HepG2 (cell line): Measurements from ENCODE around the gene GOT2. TPM values are rescaled to one million over a fixed set of nuclear protein-coding genes. Genes with fewer than 3 reads are reported as not detected.

Experiments
- ATAC-seq: fragments of 200-7000 bp; cut with Tn5 transposase; 3 replicates; pipeline ENCODE4 v1.9.1; 2020; ENCODE audit warnings: mild to moderate bottlenecking, moderate library complexity
- BruUV-seq: library from RNA; stranded (reverse); fragments of 400-500 nt; replicated peaks from 2 replicates; lab custom pipeline; 2021; lab: Mats Ljungman, UMichigan
- CTCF ChIA-PET: fragments of 300-600 bp; formaldehyde crosslinking; extraction: SDS; loops from one replicate; lab custom pipeline; 2021; ENCODE audit warnings: low total read pairs, inconsistent platforms, low intra/inter-chr PET ratio; lab: Yijun Ruan, JAX
- POLR2A ChIA-PET: fragments of 350-600 bp; sonication (Branson Sonifier 250); formaldehyde crosslinking; loops from one replicate; lab custom pipeline; 2020; ENCODE audit warnings: antibody characterized with exemption, inconsistent platforms; lab: Yijun Ruan, JAX
- DNase-seq: peaks from one replicate; pipeline ENCODE4 v3.0.0-alpha.2; 2015; ENCODE audit warnings: low spot score
- FAIRE-seq: peaks from 3 replicates; lab custom pipeline; 2011; peaks lifted over from hg19 to GRCh38; lab: Jason Lieb, UNC
- H2AFZ ChIP-seq: one replicate; pipeline ENCODE4 v1.6.1; 2011; ENCODE audit warnings: low read length, inconsistent platforms
- H3K27ac ChIP-seq: fragments of 300-600 bp; 3 replicates; pipeline ENCODE4 v1.8.0; 2011; ENCODE audit warnings: mixed run types, mild to moderate bottlenecking, mixed read lengths, low read length, inconsistent platforms; ENCODE audit not compliant: insufficient read depth; ENCODE audit errors: extremely low read length
- H3K27me3 ChIP-seq, 2 experiments: fragments of 200-600 bp in 1 of 2; 2 replicates in 1 of 2; 3 replicates in 1 of 2; pipeline versions ENCODE4 v1.6.0 to v1.8.0; 2011; ENCODE audit warnings: low read length in 2 of 2, mild to moderate bottlenecking in 2 of 2, moderate library complexity in 2 of 2, inconsistent platforms in 1 of 2; ENCODE audit not compliant: insufficient read depth in 2 of 2, control insufficient read depth in 1 of 2
- H3K36me3 ChIP-seq, 2 experiments: fragments of 200-600 bp in 1 of 2; replicated peaks in 1 of 2; 2 replicates in 1 of 2; 3 replicates in 1 of 2; pipeline versions ENCODE4 v1.5.1 to v1.8.0; 2011; ENCODE audit warnings: low read length in 2 of 2, inconsistent platforms in 1 of 2; ENCODE audit not compliant: insufficient read depth in 2 of 2, control insufficient read depth in 1 of 2
- H3K4me1 ChIP-seq: 2 replicates; pipeline ENCODE4 v1.5.1; 2012; ENCODE audit warnings: low read length, inconsistent platforms; ENCODE audit not compliant: insufficient read depth
- H3K4me2 ChIP-seq: 2 replicates; pipeline ENCODE4 v1.6.0; 2011; ENCODE audit warnings: low read depth, low read length, inconsistent platforms
- H3K4me3 ChIP-seq, 3 experiments: fragments of 200-600 bp in 1 of 3; sonication (generic), shearing (Covaris generic) in 1 of 3; replicated peaks in 1 of 3; 2 replicates each; pipeline ENCODE4 v1.5.1; 2011 to 2016; ENCODE audit warnings: low read length in 3 of 3, inconsistent platforms in 2 of 3, low read depth in 2 of 3, mild to moderate bottlenecking in 2 of 3, control low read depth in 1 of 3, mixed read lengths in 1 of 3; ENCODE audit not compliant: insufficient read depth in 1 of 3
- H3K79me2 ChIP-seq: one replicate; pipeline ENCODE4 v1.6.1; 2011; ENCODE audit warnings: low read length, inconsistent platforms; ENCODE audit not compliant: insufficient read depth
- H3K9ac ChIP-seq: 2 replicates; pipeline ENCODE4 v1.6.0; 2011; ENCODE audit warnings: mild to moderate bottlenecking, low read depth, low read length, inconsistent platforms; ENCODE audit not compliant: insufficient read depth
- H3K9me3 ChIP-seq: 2 replicates; pipeline ENCODE4 v1.5.1; 2012; ENCODE audit warnings: mild to moderate bottlenecking, low read length
- H4K20me1 ChIP-seq: 2 replicates; pipeline ENCODE4 v1.6.0; 2011; ENCODE audit warnings: inconsistent platforms, mild to moderate bottlenecking, low read length, moderate library complexity; ENCODE audit not compliant: insufficient read depth
- ARID2 ChIP-seq: sonication (generic); formaldehyde crosslinking; IDR thresholded peaks from 2 replicates; pipeline ENCODE4 v1.8.1; 2022; ENCODE audit warnings: mild to moderate bottlenecking, missing genetic modification reagents, borderline replicate concordance
- CAMTA2 ChIP-seq: sonication (generic); formaldehyde crosslinking; IDR thresholded peaks from 2 replicates; pipeline ENCODE4 v1.4.0; 2020; ENCODE audit warnings: mild to moderate bottlenecking, missing genetic modification reagents, borderline replicate concordance
- CCDC6 ChIP-seq: sonication (generic); formaldehyde crosslinking; IDR thresholded peaks from 2 replicates; pipeline ENCODE4 v1.8.1; 2022; ENCODE audit warnings: mild to moderate bottlenecking, missing genetic modification reagents, moderate library complexity
- MZF1 ChIP-seq: sonication (generic); formaldehyde crosslinking; IDR thresholded peaks from 2 replicates; pipeline ENCODE4 v1.8.1; 2023; ENCODE audit warnings: mild to moderate bottlenecking, missing genetic modification reagents, borderline replicate concordance
- SIN3B ChIP-seq: fragments of 150-350 bp; IDR thresholded peaks from 2 replicates; pipeline ENCODE4 v1.6.1; 2014; ENCODE audit warnings: low read length
- STAG1 ChIP-seq: sonication (generic); formaldehyde crosslinking; IDR thresholded peaks from 2 replicates; pipeline ENCODE4 v1.4.0; 2020; ENCODE audit warnings: missing genetic modification reagents
- XBP1 ChIP-seq: sonication (generic); formaldehyde crosslinking; IDR thresholded peaks from 2 replicates; pipeline ENCODE4 v1.5.0; 2020; ENCODE audit warnings: missing genetic modification reagents
- ZBTB42 ChIP-seq: sonication (generic); formaldehyde crosslinking; IDR thresholded peaks from 2 replicates; pipeline ENCODE4 v1.5.0; 2020; ENCODE audit warnings: mild to moderate bottlenecking, missing genetic modification reagents
- ZKSCAN5 ChIP-seq: sonication (generic); formaldehyde crosslinking; IDR thresholded peaks from 2 replicates; pipeline ENCODE4 v1.5.1; 2020; ENCODE audit warnings: mild to moderate bottlenecking, missing genetic modification reagents
- ZNF44 ChIP-seq: sonication (generic); formaldehyde crosslinking; IDR thresholded peaks from 2 replicates; pipeline ENCODE4 v1.5.1; 2020; ENCODE audit warnings: mild to moderate bottlenecking, missing genetic modification reagents
- ZNF777 ChIP-seq: sonication (generic); formaldehyde crosslinking; IDR thresholded peaks from 2 replicates; pipeline ENCODE4 v1.4.0; 2020; ENCODE audit warnings: missing genetic modification reagents
- ZNF879 ChIP-seq: sonication (generic); formaldehyde crosslinking; IDR thresholded peaks from 2 replicates; pipeline ENCODE4 v1.8.1; 2023; ENCODE audit warnings: missing genetic modification reagents
- WGBS: methylation state at CpG from one replicate; pipeline ENCODE4 v1.1.6; 2017; ENCODE audit warnings: low lambda C conversion rate; 5-methylcytosine and 5-hydroxymethylcytosine counted together
- in situ Hi-C: cut with HindIII; loops from 2 replicates; pipeline ENCODE4 v1.10.0; 2017; ENCODE audit warnings: low pct_unique_long_range_greater_than_20kb; ENCODE audit not compliant: extremely low pct_ligation_motif_present
- intact Hi-C: fragments of 100-400 bp; cut with micrococcal nuclease; formaldehyde crosslinking; loops from one replicate; pipeline ENCODE4 v1.10.0; 2022; ENCODE audit not compliant: unreplicated experiment
- polyA plus RNA-seq, 8 experiments: library from polyadenylated mRNA; depleted of rRNA in 3 of 8; stranded (reverse) in 7 of 8; unstranded in 1 of 8; fragments of >200 nt; fragmentation: Illumina TruSeq in 4 of 8; extraction: Trizol in 4 of 8; gene quantifications; 2 replicates each; pipeline versions ENCODE4 v1.2.1 to v1.2.3, GENCODE V29; 2011 to 2016; ENCODE audit warnings: low read depth in 4 of 8, missing spikeins in 1 of 8, mixed read lengths in 1 of 8; ENCODE audit not compliant: insufficient read depth in 1 of 8
- total RNA-seq, 5 experiments: library from RNA; depleted of rRNA; stranded (reverse); fragments of >200 nt; fragmentation: Illumina TruSeq; extraction: Trizol; gene quantifications; 2 replicates each; pipeline ENCODE4 v1.2.3, GENCODE V29; 2016; ENCODE audit warnings: low read depth in 1 of 5
- TF ChIP-seq, protein P1 (sequence below): sonication (generic); formaldehyde crosslinking; IDR thresholded peaks from 2 replicates; pipeline ENCODE4 v1.8.0; 2022; ENCODE audit warnings: mild to moderate bottlenecking, missing genetic modification reagents, moderate library complexity

Gene GOT2
- total and polyA plus RNA-seq, 2 of the 13 experiments (the other 11 are each of a cell fraction or from before 2014, with no cell fraction given): 32.6 to 121 TPM

DNA sequence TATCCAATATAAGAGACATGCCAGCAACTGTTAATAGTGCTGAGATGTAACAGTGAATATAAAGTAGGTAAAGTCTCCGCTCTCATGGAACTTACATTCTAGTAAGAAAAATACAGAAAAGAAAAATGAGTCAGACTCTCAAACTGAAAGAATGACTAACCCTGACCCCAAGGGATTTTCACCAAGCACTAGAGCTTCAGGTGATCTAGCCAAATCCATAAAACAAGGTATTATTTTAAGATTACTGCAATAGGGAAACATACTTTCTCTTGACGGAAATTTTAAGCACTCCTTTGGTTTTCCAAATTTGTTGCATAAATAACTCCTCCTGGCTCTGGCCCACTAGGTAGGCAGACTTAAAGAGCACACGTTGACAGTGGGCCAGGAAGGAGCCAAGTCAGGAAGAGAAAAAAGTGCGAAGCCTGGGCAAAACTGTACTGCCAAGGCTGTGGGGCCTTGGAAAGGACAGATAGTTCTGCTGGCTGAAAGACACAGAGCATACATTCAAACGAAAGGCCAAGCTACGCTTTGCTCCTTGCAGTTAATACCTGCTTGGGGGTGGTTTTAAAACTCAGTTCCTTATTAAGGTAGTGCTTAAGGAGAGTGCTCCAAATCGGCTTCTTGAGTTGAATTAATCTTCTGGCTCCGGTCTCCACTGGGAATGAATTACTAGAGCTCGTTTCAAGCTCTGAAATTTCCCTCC, 1.4 kb downstream of the GOT2 start:
- intact Hi-C loops (loop anchor here (2.0 kb wide), 1 partner anchor 48 kb away; the partner anchor contains the start of gene SLC38A7), in situ Hi-C loops (loop anchor here (5.0 to 10.0 kb wide), 2 partner anchors 50 to 228 kb away; partner anchors contain the start of genes NDRG4 and SLC38A7)
- ATAC-seq: no peak
- WGBS: 39% methylated on average over 9 of the region's 9 CpGs
- CTCF ChIA-PET: no interaction called here
- Histone ChIP-seq H2AFZ (no peak overlapping the region), H3K9me3 (no peaks in the 10 kb centered on the region), H3K27me3 (no peaks in the 10 kb centered on the region; a peak in 1 of 5 replicates)
- TSS peak; percentile 54 for BruUV-seq
- POLR2A ChIA-PET: no interaction called here
- 0 out of 2 replicates have a peak, but pooled peaks have one; percentile 14 for TF ChIP-seq CCDC6 (CRISPR knock-in tag)
- TF ChIP-seq ZNF879 (CRISPR knock-in tag): peak; percentile 71
- no peak for TF ChIP-seq SIN3B
- no peak for TF ChIP-seq STAG1
- peak; percentile 74; the same call in 1 of the 2 replicates for TF ChIP-seq ARID2 (CRISPR knock-in tag)
- no peak for TF ChIP-seq MZF1
- 0 out of 2 replicates have a peak, but pooled peaks have one; percentile 17 for TF ChIP-seq ZNF777 (CRISPR knock-in tag)
- 0 out of 2 replicates have a peak, but pooled peaks have one; percentile 66 for TF ChIP-seq ZBTB42 (CRISPR knock-in tag)
- TF ChIP-seq ZKSCAN5 (CRISPR knock-in tag): no peak
- TF ChIP-seq XBP1 (CRISPR knock-in tag): no peak
- peak; percentile 48; the same call in 1 of the 2 replicates for TF ChIP-seq ZNF44 (CRISPR knock-in tag)
- no peak for TF ChIP-seq CAMTA2 (CRISPR knock-in tag)
- TF ChIP-seq, protein P1, sequence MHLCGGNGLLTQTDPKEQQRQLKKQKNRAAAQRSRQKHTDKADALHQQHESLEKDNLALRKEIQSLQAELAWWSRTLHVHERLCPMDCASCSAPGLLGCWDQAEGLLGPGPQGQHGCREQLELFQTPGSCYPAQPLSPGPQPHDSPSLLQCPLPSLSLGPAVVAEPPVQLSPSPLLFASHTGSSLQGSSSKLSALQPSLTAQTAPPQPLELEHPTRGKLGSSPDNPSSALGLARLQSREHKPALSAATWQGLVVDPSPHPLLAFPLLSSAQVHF: no peak
- TF ChIP-seq, all 625 proteins: peak for 6
- Histone ChIP-seq H3K4me3 (peak overlapping the region; percentile 73 to 94 (median 94)), H3K9ac (peak overlapping the region; percentile 76), H3K27ac (peak overlapping the region; percentile 69), H4K20me1 (0 out of 2 replicates have a peak, but pooled peaks cover 1% of the 10 kb centered on the region), H3K4me1 (peaks cover 49% of the 10 kb centered on the region), H3K4me2 (peak overlapping the region; percentile 82), H3K36me3 (peaks cover 2 to 4% of the 10 kb centered on the region in 2 experiments; a peak in 2 of 5 replicates), H3K79me2 (peaks cover 43% of the 10 kb centered on the region)
- no peak for FAIRE-seq
- no peak for DNase-seq
